HG03139 (cell line): ENCODE data around the gene CACNA2D2.
"Not testable (repeated sequence)": the region's sequence is repeated elsewhere in the genome, so short reads cannot be mapped to it uniquely, and the experiment has no call there.

Experiments
- ATAC-seq: cut with Tn5 transposase; IDR thresholded peaks from one replicate; pipeline ENCODE4 v1.9.1; 2021; ENCODE audit not compliant: unreplicated experiment

The CACNA2D2 gene

DNA sequence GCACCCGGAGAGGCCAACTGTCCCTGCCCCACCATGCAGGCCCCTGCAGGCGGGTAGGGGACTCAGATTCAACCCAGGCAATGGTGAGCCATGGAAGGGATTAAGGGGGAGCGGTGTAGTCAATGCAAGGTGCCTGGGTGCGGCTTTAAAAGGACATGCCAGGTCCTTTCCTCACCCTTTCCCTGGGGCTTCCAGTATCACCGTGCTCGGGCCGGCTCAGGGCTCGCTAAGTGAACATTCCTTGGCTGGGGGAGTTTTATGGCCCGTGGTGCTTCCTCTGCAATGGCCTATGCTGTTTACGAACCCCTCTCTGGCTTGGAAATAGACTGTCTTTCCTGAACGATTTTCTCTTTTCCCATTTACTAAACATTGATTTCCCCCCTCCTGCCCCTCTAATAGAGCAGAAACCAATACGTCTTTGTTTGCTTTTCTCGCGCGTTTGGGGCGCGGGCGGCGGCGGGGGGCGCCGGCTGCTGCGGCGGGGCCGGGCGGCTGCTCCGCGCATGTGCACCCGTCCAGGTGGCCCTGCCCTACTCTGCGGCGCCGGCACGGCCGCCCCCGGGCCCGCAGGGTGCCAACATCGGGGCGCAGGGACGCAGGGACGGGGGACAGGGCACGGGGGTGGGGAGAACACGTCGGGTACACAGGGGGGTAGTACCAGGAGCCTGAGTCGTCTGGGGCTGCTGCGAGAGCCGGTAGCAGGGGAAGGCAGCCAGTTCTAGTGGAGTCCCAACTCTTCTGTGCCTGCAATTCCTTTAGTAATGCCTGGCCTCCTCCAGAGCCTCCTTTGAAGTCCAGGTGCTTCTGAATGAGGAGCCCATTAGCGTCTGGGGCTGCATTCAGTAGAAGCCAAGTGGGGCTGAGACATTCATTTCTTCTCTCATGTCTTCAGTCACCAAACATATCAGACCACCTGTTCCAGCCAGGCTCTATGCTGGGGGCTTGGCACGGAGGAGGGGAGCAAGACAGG is 26.9 kb upstream of the CACNA2D2 start:
- ATAC-seq: no peak

DNA sequence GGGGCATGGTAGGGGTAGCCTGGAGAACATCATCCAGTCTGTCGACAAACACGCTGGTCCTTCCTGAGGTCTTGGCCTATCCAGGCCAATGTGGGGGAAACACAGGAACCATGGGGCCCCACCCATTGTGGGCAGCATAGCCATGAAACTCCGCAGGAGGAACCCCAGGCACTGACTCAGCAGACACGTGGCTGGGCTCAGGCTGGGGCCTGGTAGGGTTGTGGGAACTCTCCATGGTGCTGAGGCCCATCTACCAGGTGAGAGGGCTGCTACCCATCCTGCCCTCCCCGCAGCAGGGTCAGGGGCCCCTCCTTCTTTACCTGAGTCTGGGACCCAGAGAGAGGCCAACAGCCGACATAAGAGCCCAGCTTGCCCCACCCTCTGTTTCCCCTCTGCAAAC is 22.6 kb upstream of the CACNA2D2 start:
- ATAC-seq: no peak

DNA sequence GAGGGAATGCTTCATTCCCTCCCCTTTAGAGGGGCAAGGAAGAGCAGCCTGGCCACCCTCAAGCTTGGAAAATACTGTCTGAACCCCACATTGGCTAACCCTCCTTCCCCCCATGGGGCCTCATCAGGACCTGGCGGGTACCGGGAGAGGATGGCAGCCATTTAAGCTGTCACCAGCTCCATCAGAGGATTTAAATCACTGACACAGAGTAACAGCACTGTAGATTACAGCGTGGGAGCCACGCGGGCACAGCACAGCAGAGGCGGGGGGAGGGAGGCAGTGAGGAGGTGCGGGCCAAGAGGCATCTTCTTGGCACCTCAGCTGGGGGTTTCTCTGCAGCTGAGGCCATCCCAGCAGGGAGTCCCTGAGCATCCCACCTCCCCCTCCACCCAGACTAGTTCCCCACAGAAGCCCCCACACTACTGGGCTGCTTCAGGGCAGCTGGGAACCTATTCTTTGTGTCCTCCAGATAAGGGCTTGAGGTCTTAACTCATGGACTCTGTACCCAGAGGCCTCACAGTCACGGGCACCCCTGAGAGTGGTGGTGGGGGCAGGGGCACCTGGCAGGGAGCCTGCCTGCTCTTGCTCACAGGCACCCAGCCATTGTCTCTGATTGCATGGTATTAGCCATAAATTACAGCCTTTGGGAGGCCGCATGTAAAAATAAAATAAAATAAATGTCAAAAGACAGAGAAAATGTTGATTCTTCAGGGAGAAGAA is 21.9 kb upstream of the CACNA2D2 start:
- ATAC-seq: no peak

DNA sequence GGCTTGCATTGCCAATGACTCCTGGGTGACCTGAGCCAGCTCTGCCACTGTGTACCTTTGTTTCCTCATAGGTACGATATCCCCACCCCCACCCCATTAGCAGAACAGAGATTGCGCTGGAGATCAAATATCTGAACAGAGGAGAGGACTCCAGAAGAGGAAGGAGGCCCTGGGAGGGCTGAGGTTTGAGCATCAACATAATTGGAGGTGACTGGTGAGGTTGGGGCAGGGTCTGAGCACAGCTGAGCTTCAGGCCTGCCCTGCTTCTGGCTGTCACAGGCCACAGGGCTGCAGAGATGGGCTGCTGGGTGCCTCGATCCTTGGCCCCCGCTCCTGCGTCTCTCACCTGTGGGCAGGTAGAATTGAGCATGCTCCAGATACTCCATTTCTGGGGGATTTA is 21.3 kb upstream of the CACNA2D2 start:
- no peak for ATAC-seq

DNA sequence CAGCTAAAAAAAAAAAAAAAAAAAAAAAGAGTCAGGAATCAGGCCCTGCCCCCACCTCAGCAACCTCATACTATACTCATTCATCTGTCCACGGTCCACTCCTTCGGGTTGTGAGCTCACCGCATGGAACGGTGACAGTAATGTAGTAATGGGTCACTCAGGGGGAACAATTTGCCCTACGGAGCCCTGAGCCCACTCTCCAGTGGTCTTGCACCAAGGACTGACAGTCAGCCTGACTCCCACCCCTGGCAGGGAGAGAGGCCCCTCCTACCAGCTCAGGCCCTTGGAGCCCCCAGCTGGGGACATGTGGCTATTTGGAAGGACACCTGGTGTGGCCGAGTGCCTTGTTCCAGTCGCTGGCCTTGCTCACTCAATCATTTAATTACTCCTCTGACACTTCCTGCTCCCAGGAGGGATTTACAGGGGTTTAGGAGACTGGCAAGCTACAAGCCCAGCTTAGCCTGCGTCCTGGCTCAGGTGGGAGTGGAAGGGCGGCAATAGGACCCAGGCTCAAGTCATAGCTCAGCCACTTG is 19.9 kb upstream of the CACNA2D2 start:
- ATAC-seq: no peak

DNA sequence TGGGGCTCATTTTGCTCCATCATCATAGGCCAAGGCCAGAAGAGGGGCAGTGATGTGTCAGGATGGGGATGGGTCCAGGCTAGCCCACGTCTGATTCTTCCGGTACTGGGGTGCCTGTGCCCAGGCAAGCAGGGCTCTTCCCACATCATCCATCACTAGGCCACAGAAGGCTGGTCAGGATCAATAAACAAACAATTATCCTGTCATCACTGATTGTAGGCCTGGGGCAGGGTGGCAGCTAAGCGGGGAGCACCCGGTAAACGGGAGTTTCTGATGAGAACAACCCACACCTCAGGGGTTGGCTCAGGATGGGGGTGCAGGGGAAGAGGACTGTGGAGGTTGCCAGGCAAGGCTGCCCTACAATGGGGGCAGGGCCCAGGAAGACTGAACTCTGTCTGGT is 18.1 kb upstream of the CACNA2D2 start:
- ATAC-seq: no peak

DNA sequence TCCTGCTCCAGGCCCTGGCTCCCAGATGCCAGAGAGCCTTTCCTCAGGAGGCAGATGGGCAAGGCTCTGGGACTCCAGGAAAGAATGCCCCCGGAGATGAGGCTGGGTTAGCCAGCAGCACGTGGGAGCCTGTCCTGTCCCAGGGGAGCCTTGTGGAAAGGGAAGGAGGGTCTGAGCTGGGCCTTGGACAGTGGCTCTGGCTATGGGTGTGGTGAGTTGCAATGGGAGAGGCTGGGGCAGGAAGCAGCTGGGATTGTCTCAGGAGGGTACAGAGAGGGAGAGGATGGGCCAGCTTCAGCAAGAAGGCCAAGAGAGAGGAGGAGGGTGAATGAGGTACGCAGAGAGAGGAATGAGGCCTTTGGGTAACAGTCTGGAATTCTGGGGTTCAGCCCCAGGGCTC is 17.4 kb upstream of the CACNA2D2 start:
- ATAC-seq: no peak

DNA sequence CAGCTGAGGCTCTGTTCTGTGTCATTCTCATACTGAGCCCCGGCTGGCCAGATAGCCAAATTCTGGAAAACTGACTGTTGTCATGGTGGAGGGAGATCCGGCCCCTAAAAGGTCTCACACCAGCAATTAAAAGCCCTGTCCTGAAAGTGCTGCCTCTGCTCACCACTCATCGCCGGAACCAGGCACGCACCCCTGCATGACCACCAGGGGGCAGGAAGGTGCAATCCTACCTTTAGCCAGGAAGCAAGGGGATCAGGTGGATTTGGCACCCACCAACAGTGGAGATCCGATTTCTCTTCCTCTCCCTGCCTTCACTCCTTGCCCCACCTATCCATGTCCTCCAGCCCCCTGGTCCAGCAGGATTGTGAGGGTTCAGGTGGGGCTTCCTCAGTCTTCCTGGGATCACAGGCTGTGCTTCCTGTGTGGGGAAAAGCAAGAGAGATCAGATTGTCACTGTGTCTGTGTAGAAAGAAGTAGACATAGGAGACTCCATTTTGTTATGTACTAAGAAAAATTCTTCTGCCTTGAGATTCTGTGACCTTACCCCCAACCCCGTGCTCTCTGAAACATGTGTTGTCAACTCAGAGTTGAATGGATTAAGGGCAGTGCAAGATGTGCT is 16.1 kb upstream of the CACNA2D2 start:
- ATAC-seq: no peak

DNA sequence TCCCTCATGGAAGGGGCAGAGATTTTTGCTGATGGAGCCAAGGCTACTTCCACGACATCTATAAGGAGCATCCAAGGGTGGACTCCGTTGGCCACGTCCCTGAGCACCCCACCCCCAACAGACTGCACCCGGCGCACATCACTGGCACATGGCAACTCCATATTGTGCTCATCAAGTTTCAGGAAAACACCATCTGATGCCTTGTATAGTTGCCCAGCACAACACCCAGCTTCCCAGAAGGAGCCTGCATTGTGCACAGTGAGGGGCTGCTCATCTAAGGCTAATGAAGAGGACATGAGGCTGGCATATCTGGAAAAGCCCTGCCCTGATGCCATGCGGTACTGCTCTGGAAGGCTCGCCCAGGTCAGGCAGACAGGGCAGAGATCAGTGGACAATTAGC is 15.0 kb upstream of the CACNA2D2 start:
- no peak for ATAC-seq

DNA sequence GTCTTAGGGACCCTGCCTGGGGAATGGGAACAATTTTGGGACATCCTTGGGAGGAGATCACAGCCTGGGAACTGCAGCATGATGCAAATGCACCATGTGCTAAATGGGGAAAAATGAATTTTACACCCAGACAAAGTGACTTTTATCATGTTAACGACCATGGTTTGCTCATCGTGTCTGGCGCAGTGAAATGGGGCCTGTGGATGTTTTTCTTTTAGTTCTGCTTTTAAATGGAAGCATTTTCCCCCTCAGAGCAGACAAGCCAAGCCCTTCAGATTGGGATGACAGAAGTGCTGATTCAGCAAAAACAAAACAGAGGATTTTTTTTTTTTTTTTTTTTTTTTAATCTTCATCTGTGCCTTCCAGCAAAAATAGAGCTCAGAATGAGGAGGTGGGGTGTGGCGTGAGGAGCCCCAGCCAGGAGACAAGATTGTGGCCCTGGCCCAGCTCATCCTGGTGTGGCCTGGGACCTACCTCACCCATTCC is 14.3 kb upstream of the CACNA2D2 start:
- ATAC-seq: no peak

DNA sequence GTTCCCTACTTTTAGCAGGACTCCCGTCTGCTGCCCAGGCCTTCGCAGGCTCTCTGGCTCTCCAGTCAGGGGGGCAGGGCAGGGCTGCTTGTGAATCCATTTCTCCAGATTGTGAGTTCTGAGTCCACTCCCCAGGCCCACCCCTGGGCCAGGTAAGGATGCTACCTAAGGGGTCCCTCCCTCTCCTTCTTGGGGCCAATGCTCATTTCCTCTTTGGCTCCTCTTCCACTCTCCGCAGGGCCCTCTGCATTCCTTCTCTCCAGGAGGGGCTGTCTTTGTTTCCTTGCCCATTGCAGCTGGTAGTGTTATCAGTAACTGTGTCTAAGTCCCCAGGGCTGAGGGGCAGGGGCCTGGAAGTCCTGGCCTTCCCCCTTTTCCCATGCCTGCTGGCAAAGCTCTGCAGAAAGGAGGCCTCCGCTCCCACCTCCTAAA is 13.0 kb upstream of the CACNA2D2 start:
- no peak for ATAC-seq

DNA sequence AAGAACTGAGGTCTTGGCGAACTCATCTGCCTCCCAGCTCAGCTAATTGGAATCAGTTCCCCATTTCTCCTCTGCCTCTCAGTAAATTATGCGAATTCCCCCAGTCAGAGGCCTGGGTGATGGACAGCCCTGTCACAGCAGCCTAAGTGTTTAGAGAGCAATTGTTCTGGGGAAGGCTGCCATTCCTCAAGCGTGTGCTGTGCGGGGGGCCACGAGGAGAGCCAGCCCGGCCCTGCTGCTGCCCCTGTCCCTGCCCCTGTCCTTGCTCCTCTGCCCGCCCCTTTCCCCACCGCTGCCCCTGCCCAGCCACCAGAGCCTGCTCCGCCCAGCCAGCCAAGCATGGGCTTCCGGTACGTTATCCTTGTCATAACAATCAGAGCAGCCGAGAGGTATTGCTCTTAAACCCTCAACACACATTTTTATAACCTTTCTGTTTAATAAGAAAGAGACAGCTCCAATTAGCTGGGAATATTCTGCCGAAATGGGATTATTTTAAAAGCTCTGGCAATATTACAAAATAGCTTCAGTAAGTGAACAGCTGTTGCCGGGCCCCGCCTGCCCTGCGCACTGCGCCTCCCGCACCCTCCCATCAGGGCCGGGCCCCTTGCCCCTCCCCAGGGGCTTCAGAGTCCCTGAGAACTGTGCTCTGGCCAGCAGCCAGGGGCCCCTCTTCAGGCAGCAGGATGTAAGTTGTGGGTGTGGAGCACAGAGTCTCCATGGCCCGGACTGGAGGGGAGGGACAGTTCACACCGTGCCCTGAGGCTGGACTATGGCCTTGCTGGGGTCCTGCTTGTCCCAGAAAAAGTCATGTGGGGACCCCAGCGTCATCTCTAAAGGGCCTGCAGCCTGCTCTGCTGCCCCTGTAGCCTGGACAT is 12.4 kb upstream of the CACNA2D2 start:
- no peak for ATAC-seq

DNA sequence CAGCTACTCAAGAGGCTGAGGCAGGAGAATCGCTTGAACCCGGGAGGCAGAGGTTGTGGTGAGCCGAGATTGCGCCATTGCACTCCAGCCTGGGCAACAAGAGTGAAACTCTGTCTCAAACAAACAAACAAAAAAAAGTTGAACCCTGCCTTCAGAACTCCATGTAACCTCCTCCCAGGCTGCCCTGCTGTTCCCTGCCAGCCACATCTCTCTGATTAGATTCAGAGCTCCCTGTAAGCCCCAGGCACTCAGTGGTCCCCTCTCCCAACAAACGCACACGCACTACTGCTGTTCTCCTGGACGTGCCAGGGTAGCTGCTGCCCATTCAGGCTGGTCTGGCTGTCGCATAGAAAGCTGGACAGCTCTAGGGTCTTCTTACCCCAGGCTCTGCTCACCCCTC is 9.5 kb upstream of the CACNA2D2 start:
- ATAC-seq: not testable (repeated sequence)

DNA sequence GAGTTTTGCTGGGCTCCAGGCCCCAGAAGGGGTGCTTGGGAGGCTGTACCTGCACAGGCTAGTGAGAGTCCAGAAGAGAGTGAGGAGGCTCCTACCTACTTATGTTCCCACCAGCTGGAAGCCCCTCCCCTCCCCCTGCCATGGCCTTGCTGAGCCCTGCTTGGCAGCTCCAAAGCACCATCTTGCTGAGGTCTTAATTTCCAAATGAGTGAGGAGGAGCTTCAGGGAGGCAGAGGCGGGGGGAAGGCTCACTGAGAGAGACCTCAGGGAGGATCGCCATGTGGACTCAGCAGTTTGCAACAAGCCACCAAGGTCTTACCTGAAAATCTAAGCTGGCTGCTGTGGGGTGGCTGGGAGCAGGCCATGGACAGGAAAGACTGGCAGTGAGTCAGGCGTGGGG is 8.7 kb upstream of the CACNA2D2 start:
- no peak for ATAC-seq

DNA sequence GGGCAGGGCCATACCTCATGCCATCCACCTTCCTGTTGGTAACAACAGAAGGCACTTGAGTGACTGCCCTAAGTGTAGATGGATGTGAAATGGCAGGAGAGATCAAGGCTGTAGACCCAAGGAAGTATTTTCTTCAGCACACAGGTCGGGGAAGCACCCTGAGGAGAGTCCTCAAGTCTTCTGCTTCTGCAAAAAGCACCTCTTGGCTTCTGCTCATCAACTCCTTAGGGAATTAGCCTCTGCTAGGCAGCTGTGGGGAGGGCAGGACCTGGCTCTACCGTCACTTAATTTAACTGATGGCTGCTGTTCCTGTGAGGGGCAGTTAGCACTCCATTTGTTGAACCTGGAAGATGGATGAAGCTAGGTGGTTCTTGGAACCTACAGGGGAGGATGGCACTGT is 6.9 kb upstream of the CACNA2D2 start:
- ATAC-seq: no peak

DNA sequence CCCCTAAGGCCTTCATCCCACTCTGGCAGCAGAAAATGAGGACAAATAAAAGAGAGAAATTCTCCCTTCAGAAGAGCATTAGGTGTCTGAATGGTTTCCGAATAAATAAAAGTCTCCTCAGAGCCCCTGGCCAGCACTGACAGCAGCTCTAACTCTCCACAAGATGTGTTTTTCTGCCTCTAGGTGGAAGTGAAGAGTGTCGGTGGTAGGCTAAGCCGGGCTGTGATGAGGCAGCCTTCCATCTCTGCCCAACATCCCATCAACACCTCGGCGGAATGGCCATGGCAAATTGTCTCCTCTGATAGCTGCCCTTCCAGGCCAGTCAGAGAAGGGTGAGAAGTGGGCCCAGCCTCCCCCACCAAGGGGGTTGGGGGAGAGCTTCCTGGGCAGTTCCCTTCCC is 6.3 kb upstream of the CACNA2D2 start:
- ATAC-seq: no peak

DNA sequence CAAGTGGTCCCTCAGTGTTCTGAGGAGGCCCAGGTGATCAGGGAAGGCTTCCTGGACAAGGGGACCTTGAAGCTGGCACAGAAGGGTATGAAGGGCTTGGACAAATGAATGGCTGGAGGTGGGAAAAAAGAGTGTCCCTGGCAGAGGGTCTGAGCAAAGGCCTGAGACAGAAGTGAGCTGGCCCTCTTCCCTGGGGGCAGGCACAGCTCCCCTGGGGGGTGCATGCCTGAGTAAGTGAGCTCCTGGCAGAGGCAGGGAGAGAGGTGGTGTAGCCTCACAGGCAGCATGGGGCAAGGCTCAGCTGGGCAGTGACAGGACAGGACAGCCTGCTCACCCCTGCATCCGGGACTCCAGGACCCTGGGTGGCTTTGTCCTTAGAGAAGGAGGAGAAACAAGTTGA is 5.4 kb upstream of the CACNA2D2 start:
- ATAC-seq: no peak

DNA sequence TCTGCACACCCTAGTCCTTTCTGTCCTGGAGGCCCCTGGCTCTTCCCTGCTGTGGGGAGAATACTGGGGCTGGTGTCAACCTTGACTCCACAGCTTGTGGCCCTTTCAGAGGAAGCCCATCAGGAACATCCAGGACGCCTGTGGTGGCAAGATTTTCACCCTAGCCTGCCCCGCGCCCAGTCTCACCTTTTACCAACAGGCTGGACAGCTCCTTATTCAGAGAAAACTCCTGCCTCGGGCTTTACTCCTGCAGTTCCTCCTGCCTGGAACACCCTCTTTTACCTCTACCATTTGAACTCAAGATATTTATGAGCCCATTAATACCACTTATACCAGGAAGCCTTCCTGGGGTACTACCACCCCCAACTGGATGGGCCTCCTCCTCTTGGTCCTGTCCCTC is 2.7 kb upstream of the CACNA2D2 start:
- no peak for ATAC-seq

DNA sequence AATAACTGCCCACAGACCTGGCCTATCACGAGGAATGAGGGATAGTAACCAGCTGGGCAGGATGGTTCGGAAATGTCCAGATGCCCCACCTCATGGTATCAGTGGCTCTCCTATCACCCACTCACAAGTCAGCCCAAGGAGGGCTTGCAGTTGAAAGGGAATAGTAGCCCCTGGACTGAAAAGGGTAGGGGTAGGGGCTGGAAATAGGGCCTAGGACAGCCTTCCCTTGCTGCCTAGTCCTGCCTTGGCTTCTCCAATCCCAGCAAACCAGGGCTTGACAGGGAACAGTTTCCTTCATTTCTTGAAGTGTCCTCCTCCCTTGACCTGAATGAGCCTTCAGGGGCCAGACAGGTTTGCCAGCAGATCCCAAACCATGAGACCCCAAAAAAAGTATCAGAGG is 1.2 kb upstream of the CACNA2D2 start:
- no peak for ATAC-seq
